Subcutaneous abdominal adipose tissue (tissue), 5 donors: ENCODE measurements around the gene ARF1.

Experiments used
- H3K27ac ChIP-seq: one replicate; pipeline ENCODE4 v1.7.0; 2013; ENCODE audit warnings: low read depth, mild to moderate bottlenecking, inconsistent platforms, low read length, moderate library complexity
- H3K27me3 ChIP-seq, 5 donors: one replicate each; pipeline ENCODE4 v1.7.0; 2013; ENCODE audit warnings: low read length in 5 of 5, inconsistent platforms in 1 of 5; ENCODE audit not compliant: control insufficient read depth in 5 of 5, insufficient read depth in 4 of 5
- H3K36me3 ChIP-seq, 5 donors: one replicate each; pipeline ENCODE4 v1.7.0; 2013; ENCODE audit warnings: low read length in 5 of 5; ENCODE audit not compliant: control insufficient read depth in 5 of 5, insufficient read depth in 5 of 5
- H3K4me1 ChIP-seq, 5 donors: one replicate each; pipeline ENCODE4 v1.7.0; 2013; ENCODE audit warnings: low read length in 5 of 5, mild to moderate bottlenecking in 3 of 5, moderate library complexity in 1 of 5; ENCODE audit not compliant: control insufficient read depth in 5 of 5, insufficient read depth in 5 of 5
- H3K4me3 ChIP-seq, 5 donors: one replicate each; pipeline ENCODE4 v1.7.0; 2013; ENCODE audit warnings: low read length in 5 of 5, low read depth in 1 of 5
- H3K9ac ChIP-seq, 5 donors: one replicate each; pipeline ENCODE4 v1.7.0; 2013; ENCODE audit warnings: low read length in 5 of 5, mild to moderate bottlenecking in 4 of 5, moderate library complexity in 3 of 5
- H3K9me3 ChIP-seq, 5 donors: one replicate each; pipeline ENCODE4 v1.7.0; 2013; ENCODE audit warnings: low read length in 5 of 5; ENCODE audit not compliant: control insufficient read depth in 5 of 5
- donor health status: healthy.
- donor health status: healthy.
- donor health status: healthy.
- donor health status: healthy.
- donor health status: healthy.

ARF1 gene

DNA sequence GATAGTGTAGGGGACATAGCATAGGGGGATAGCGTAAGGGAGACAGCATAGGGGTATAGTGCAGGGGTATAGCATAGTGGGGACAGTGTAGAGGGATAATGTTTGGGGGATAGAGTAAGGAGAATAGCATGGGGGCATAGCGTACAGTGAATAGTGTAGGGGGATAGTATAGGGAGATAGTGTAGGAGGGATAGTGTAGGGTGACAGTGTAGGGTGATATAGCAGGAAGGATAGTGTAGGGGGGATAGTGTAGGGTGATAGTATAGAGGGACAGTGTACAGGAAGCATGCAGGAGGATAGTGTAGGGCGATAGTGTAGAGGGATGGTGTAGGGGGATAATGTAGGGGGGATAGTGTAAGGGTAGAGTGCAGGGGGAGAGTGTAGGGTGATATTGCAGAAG, 11.7 kb upstream of the ARF1 start:
- no peak overlapping the region for H3K27ac ChIP-seq
- H3K4me1 ChIP-seq, result peaks cover 0 to 3% (median 0%) of the 10 kb centered on the region in 5 donors
- H3K27me3 ChIP-seq, result peaks cover 16 to 64% (median 38%) of the 10 kb centered on the region in 5 donors
- H3K9ac ChIP-seq, result no peak overlapping the region
- no peaks in the 10 kb centered on the region for H3K36me3 ChIP-seq
- H3K9me3 ChIP-seq, result no peaks in the 10 kb centered on the region
- no peak overlapping the region for H3K4me3 ChIP-seq

DNA sequence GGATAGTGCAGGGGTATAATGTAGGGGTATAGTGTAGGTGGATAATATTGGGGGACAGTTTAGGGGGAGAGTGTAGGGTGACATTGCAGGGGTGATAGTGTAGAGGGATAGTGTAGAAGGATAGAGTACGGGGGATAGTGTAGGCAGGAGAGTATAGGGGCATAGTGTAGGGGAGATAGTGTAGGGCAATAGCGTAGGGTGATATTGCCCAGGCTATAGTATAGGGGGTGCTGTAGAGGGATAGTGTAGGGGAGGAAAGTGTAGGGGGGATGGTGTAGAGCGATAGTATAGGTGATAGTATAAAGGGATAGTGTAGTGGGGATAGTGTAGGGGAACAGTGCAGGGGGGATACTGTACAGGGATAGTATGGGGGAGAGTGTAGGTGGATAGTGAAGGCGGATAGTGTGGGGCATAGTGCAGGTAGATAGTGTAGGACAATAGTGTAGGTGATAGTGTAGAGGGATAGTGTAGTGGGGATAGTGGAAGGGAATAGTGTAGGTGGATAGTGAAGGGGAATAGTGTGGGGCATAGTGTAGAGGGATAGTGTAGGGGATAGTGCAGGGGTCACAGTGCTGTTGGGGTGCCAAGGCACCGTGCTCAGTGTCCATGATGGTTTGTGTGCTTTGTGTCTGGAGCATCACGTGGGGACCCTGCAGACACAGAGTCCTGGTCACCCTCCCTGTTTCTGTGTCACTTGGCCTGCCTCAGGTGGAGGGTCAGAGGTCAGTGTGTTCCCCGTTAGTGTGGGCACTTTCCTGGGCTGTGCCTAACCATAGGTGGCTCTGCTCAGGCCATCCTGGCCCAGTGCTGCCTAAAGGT, 10.5 kb upstream of the ARF1 start:
- H3K9ac ChIP-seq, result no peak overlapping the region
- H3K4me1 ChIP-seq, result peaks cover 0 to 3% (median 0%) of the 10 kb centered on the region in 5 donors
- no peak overlapping the region for H3K4me3 ChIP-seq
- peaks cover 9 to 54% (median 27%) of the 10 kb centered on the region in 5 donors for H3K27me3 ChIP-seq
- H3K36me3 ChIP-seq, result no peaks in the 10 kb centered on the region
- no peak overlapping the region for H3K27ac ChIP-seq
- H3K9me3 ChIP-seq, result no peaks in the 10 kb centered on the region

DNA sequence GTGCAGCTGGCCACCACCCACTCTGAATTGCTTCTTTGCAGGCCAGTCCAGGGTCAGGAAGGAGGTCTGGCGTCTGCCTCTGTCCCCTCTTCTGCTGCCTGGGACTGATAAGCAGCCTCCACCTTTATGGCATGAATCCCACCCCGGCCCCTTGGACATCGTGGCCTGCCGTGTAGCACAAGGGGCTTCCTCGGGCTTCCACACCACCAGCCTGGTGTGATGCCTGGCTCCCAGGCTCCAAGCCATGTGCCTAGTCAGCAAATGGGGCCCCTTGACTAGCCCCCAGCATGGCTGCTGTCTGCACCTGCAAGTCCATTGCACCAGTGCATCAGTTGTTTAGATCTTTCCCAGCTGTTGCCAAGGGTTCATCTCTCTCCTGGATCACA, 9.9 kb upstream of the ARF1 start:
- peaks cover 5 to 48% (median 21%) of the 10 kb centered on the region in 5 donors for H3K27me3 ChIP-seq
- H3K9ac ChIP-seq, result no peak overlapping the region

DNA sequence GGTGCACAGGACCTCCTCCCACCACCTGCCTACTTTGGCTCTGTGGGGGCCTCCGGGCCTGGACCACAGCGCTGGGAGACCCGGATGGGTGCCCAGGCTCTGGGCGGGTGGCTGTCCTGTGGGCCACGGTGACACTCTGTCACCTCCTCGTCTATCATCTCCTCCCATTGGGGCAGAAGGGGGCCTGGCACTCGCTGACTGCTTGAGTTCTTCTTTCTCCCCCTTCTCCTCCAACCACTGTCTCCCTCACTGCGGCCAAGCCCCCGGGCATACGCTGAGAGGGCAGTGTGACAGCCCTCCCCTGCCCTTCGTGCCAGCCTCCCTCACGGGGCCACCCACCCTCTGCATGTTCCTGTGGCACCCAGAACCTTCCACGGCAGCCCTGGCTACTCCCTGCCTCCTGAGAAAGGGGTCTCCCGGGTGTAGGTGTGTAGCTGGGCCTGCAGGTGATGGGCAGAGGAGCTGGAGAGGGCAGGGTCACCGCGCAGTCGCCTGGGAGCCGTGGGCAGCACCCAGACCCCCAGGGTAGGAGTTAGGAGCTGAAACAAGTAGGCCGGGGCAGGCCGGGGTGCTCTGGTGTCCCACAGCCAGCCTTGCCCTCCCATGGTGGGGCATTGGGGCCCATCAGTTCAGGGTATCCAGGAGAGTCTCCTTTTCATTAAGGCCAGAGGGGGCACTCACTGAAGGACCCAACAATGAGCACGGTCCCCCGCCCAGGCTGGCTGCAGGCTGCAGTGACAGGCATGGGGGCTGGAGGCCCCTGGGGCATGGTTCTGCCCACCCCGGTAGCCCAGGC, 9.2 kb upstream of the ARF1 start:
- H3K27me3 ChIP-seq, result peaks cover 5 to 43% (median 18%) of the 10 kb centered on the region in 5 donors
- H3K27ac ChIP-seq, result no peak overlapping the region
- no peak overlapping the region for H3K9ac ChIP-seq
- no peak overlapping the region for H3K4me3 ChIP-seq
- peaks cover 0 to 7% (median 2%) of the 10 kb centered on the region in 5 donors for H3K4me1 ChIP-seq
- H3K36me3 ChIP-seq, result no peaks in the 10 kb centered on the region
- H3K9me3 ChIP-seq, result no peaks in the 10 kb centered on the region

More for the DNA sequence above, 9.9 kb upstream of the ARF1 start:
- no peak overlapping the region for H3K27ac ChIP-seq
- H3K36me3 ChIP-seq, result no peaks in the 10 kb centered on the region
- no peaks in the 10 kb centered on the region for H3K9me3 ChIP-seq
- H3K4me1 ChIP-seq, result peaks cover 0 to 3% (median 0%) of the 10 kb centered on the region in 5 donors
- H3K4me3 ChIP-seq, result no peak overlapping the region

DNA sequence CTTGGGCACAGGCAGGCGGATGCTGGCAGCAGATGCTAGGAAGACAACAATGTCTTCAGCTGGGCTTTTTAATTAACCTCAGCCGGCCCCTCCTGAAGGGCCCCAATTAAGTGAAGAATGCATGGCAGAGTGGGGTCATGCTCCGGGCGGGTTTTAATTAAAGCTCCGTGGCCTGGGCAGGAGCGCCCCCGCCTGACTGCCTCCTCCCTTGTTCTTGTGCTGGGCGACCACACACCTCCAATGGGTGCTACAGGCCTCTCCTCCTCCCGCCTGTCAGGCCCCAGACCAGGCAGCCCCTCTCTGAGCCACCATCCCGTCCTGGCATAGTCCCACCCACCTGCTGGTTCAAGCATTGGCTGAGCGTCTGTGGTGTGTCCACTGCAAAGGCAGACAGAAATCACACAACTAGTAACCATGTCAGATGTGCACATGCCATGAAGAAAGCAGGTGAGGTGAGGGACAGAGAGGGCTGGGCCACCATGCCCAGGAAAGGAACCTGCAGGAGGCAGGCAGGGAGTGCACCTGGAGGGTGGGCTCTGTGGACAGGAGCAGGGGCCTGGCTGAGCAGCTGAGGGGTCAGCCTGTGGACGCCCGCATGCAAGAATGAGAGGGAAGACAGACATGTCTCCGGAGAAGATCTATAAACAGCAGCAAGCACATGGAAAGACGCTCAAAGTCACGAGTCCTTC, 8.5 kb upstream of the ARF1 start:
- Histone ChIP-seq H3K4me1 (peaks cover 0 to 7% (median 2%) of the 10 kb centered on the region in 5 donors), H3K4me3 (no peak overlapping the region), H3K9me3 (no peaks in the 10 kb centered on the region), H3K9ac (no peak overlapping the region), H3K27ac (no peak overlapping the region), H3K27me3 (peaks cover 5 to 38% (median 14%) of the 10 kb centered on the region in 5 donors), H3K36me3 (no peaks in the 10 kb centered on the region)

DNA sequence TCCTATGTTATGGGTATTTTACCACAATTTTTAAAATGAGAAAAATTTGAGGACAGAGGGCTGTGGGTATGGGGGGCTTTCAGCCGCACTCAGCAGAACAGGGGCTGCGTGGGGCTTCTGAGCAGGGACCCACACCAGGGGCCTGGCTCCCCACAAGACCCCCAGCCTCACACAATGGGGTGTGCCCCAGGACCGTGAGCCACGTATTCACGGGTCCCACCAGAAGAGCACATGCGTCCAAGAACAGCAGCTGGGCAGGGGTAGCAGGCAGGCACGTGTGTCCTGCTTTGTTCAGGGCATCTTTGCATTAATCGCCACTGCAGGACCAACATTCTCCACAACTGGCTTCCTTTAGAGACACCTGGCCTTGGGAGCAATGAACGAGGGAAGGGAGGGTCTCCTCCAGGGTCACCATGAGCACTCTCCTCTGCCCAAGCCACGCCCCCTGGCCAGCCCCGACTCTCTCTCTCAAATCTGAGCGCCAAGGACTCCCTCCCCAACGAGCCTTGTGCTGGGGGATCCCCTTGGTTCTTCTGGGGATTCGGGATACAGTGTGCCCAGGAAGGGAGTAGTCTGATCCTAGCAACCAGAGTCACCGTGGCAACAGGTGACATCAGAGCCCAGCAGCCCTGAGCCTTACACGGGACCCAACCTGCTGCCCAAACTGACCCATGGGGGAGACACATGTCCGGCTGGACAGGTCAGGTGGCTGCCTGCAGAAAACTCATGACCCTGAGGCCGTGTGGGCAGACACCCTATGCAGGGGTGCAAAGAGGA, 7.4 kb upstream of the ARF1 start:
- H3K4me3 ChIP-seq, result no peak overlapping the region
- no peaks in the 10 kb centered on the region for H3K9me3 ChIP-seq
- no peaks in the 10 kb centered on the region for H3K36me3 ChIP-seq
- no peak overlapping the region for H3K9ac ChIP-seq
- peaks cover 3 to 28% (median 7%) of the 10 kb centered on the region in 5 donors for H3K27me3 ChIP-seq
- H3K27ac ChIP-seq, result no peak overlapping the region
- H3K4me1 ChIP-seq, result peaks cover 0 to 7% (median 2%) of the 10 kb centered on the region in 5 donors

DNA sequence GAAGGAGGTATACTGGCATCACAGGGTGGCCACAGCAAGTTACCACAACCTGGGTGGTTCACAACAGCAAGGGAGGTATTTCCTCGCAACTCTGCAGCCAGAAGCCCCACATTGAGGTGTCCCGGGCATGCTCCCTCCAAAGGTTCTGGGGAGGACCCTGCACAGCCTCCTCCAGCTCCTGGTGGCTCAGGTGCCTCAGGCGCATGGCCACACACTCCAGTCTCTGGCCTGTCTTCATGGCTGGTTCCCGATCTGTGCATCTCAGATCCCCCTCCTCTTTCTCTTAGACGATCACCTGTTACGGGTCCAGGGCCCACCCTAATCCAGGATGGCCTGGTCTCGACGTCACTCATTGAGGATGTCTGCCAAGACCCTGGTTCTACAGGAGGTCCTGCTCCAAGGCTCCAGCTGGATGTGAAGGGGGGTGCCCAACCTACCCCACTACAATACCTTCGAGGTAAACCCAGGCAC, 6.7 kb upstream of the ARF1 start:
- H3K4me1 ChIP-seq, result peaks cover 0 to 8% (median 2%) of the 10 kb centered on the region in 5 donors
- H3K36me3 ChIP-seq, result no peaks in the 10 kb centered on the region
- H3K27ac ChIP-seq, result no peak overlapping the region
- no peak overlapping the region for H3K9ac ChIP-seq
- peaks cover under 1 to 21% (median 5%) of the 10 kb centered on the region in 5 donors for H3K27me3 ChIP-seq
- no peaks in the 10 kb centered on the region for H3K9me3 ChIP-seq
- no peak overlapping the region for H3K4me3 ChIP-seq

DNA sequence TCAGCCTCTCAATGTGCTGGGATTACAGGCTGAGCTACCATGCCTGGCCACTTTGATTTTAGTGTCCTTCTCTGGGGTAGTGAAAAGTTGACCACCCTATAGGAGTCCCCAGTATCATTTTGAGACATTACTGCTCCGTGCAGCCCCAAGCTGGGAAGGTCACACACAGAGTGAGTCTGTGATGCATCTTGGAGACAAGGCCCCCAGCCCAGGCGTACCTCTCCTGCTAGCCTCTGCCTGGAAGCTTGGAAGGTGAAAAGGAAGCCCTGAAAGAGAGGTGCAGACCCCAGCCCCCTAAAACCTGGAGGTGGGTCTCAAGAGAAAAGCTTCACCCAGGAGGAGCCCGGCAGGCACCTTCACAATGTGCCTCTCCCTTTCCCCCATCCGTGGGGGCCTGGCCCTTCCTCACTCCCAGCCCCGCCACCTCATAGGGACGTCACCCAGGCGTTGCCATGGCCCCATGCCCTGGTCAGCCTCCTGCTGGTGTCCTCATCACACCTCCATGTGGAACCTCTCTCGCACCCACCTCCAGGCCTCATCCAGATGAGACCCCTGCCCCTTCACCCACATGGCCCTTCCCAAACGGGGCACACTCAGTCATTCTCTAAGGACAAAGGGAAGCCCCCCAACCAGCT, 5.6 kb upstream of the ARF1 start:
- Histone ChIP-seq H3K27me3 (peaks cover 0 to 15% (median 3%) of the 10 kb centered on the region in 5 donors), H3K4me1 (peaks cover 7 to 18% (median 12%) of the 10 kb centered on the region in 5 donors), H3K36me3 (no peaks in the 10 kb centered on the region), H3K9ac (no peak overlapping the region), H3K27ac (no peak overlapping the region), H3K4me3 (no peak overlapping the region), H3K9me3 (no peaks in the 10 kb centered on the region)
